Measurements from ENCODE around the gene SRC.

SRC gene

DNA sequence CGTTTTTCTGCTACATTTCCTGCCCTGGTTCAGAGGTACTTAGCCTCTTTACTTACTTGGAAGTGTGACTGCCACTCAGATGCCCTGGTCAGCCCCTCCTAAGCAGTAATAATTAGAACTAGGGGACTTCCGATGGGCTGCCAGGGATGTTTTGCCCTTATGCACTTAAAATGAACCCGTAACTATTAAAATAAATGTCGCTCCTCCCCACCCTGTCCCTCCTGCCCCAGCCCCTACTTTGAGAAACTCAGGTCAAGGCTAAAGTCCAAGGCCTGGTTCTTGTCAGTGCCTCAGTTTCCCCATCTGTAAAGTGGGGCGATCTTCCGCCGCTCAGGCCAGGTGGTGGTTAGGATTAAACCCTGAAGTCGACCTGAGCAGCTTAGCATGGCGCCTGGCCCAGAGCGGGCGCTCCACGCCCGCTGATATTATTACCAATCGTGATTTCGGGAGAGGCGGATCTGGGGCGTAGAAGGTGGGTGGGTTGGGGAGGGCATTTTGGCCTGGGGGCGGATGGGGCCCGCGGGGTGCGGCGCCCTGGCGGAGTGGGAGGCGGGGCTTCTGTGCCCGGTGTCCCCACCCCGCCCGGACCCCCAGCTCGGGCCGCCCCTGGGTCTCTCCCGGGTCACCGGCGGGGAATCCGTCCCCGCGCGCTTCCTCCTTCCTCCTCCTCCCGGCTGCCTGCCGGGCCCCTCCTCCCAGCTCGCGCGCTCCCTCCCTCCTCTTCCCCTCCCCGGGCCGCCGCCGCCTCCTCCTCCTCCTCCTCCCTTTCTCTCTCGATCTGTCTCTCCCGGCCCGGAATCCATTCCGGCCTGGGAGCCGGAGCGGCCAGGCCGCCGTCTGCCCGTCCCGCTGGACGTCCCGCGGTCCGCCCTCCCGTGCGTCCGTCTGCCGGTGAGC is at the start of gene SRC:
Gene SRC (plus strand): TSS at position 802 of the 897 bp plus-strand sequence. CDS start 38,014 bp downstream, outside the sequence.
- TF ChIP-seq ZNF274 (IDR thresholded peaks at IDR 0.05; ENCODE audit: low read depth, low read length) = no peak
- H3K4me3 ChIP-seq (ENCODE audit: low read length) = peak within 1 kb of the TSS; percentile 60

DNA sequence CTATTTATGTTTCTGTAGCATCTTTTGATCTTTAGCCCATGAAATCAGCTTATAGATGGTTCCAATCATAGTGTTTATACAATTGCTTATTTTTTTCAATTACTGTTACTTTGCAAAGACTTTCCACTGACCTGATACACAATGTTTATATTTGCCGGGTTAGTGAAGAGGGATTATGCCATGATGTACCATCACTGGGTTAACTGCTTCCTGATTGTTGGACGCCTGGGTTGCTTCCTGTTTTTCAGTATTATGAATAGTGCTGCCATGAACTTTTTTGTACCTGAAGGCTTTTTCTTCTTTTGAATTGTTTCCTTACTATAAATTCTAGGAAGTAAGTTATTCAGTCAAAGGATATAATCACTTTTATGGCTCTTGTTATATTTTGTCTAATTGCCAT is 49.6 kb upstream of the SRC start:
- no peak for TF ChIP-seq ZNF274 (IDR thresholded peaks at IDR 0.05; ENCODE audit: low read depth, low read length)
- no peak overlapping the region for H3K4me3 ChIP-seq (ENCODE audit: low read length)

DNA sequence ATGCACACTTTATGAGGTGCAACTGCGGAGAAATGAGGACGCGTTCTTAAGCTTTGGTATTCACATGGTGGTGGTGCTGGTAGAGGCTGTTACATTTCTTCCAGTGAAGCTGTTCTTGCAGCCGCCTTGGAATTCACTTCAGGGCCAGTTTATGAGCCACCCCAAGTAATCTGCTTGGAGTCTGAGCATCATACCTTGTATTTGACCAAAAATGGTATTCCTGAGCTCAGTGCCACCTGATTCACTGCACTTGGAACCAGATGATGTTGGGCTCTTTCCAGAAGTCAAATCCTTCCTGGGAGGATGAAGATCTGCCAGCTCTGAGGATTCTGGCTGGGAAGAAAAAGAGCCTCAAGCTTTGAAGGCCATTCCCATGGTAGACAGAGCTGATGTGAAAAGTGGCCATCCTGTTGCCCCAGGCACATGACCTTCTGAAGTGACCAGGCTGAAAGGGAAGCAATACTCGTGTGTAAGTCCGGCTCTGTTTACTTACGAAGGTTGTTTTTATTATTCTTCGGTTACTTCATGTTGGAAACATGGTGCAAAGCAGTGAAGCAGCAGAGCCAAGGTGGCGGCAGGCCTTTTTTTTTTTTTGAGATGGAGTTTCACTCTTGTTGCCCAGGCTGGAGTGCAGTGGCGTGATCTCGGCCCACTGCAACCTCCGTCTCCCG is 48.7 kb upstream of the SRC start:
- no peak for TF ChIP-seq ZNF274 (IDR thresholded peaks at IDR 0.05; ENCODE audit: low read depth, low read length)
- H3K4me3 ChIP-seq (ENCODE audit: low read length) = no peak overlapping the region

DNA sequence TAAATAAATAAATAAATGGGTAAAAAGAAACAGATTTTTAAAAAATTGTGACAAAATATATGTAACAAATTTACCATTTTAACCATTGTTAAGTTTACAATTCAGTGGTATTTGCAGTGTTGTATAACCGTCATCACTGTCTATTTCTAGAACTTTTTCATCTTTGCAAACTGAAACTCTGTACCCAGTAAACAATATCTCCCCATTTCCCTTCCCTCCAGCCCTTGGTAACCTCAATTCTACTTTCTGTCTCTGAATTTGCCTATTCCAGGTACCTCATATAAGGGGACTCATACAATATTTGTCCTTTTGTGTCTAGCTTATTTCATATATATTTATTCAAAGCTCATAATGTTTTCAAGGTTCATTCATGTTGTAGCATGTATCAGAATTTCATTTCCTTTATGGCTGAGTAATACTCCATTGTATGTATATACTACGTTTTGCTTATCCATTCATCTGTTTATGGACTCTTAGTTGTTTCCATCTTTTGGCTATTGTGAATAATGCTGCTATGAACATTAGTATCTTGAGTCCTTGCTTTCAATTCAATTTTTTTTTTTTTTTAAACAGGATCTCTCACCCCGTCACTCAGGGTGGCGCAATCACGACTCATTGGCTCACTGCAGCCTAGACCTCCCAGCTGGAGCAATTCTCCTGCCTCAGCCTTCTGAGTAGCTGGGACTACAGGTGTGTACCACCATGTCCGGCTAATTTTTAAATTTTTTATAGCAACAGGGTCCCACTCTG is 47.6 kb upstream of the SRC start:
- H3K4me3 ChIP-seq (ENCODE audit: low read length) = no peak overlapping the region
- TF ChIP-seq ZNF274 (IDR thresholded peaks at IDR 0.05; ENCODE audit: low read depth, low read length) = no peak

DNA sequence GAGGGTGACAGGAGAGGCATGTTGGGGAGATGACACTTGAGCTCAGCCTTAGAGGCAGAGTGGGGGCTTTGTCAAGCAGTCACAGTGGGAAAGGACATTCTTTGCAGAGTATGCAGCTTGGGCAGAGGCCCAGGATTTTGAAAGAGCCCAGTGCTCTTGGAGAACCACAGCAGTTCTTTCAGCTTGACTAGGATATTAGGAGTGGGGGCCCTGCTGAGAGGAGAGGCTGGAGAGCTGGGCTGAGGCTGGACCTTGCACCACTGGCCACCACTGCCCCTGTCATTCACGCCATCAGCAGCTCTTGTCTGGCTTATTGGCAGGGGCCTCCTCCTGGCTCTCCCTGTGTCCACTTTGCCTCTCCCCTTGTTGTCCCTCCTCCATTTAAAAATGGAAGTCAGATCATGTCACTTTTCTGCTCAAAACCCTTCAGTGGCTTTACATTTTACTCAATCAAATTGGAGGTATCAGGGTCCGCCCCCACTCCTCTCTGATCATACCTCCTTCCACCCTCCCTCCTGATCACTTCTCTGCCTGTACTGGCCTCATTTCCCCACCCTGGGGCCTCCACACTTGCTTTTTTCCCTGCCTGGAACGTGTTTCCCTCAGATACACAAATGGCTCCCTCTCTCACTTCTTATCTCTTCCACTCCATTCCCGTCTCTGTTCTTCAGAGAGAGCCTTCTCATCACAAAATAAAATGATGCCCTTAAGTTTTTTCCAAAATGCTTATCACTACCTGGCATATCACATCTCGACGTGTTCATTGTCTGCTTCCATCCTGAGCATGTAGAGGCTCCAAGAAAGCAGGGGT is 46.0 kb upstream of the SRC start:
- no peak for TF ChIP-seq ZNF274 (IDR thresholded peaks at IDR 0.05; ENCODE audit: low read depth, low read length)
- H3K4me3 ChIP-seq (ENCODE audit: low read length) = no peak overlapping the region

DNA sequence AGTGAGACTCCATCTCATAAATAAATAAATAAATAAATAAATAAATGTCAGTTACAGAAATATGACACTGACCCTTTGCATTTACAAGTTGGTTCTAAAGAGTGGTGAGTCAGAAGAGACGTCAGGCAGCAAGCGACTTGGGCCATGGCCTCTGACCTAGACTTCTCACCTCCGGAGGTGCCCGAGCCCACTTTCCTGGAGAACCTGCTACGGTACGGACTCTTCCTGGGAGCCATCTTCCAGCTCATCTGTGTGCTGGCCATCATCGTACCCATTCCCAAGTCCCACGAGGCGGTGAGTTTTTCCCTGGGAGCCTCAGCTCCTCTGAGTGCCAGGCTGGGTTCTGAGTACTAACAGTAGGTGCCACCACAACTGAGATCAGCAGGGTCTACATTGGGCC is 44.8 kb upstream of the SRC start:
- H3K4me3 ChIP-seq (ENCODE audit: low read length) = no peak overlapping the region
- no peak for TF ChIP-seq ZNF274 (IDR thresholded peaks at IDR 0.05; ENCODE audit: low read depth, low read length)

DNA sequence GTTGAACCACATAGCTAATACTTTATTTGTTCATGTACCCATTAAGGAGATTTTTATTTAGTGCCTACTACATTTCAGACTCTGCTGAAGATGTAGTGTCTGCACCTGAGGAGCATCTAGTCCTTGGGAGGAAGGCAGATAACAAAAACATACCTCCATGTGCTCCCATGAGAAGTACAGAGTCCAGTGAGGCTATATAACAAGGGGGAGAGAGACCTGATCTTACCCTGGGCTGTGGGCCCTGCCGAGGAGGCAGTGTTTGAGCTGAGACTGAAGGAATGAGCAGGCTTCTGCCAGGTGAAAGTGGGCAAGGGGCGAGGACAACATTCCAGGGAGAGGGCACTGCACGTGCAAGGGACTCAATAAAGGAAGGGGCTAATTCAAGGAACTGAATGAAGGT is 44.4 kb upstream of the SRC start:
- TF ChIP-seq ZNF274 (IDR thresholded peaks at IDR 0.05; ENCODE audit: low read depth, low read length) = no peak
- H3K4me3 ChIP-seq (ENCODE audit: low read length) = no peak overlapping the region

DNA sequence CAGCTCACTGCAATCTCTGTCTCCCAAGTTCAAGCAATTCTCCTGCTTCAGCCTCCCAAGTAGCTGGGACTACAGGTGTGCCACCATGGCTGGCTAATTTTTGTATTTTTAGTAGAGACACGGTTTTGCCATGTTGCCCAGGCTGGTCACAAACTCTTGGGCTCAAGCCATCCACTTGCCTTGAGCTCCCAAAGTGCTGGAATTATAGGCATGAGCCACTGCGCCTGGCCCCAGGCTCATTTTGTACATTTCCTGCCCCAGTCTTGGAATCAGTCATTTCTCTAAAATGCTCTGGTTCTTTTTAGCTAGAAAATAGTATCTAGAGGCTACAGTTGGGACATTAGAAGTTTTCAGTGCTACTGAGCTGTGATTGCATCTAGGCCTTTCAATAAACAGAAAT is 43.0 kb upstream of the SRC start:
- H3K4me3 ChIP-seq (ENCODE audit: low read length) = no peak overlapping the region
- no peak for TF ChIP-seq ZNF274 (IDR thresholded peaks at IDR 0.05; ENCODE audit: low read depth, low read length)

DNA sequence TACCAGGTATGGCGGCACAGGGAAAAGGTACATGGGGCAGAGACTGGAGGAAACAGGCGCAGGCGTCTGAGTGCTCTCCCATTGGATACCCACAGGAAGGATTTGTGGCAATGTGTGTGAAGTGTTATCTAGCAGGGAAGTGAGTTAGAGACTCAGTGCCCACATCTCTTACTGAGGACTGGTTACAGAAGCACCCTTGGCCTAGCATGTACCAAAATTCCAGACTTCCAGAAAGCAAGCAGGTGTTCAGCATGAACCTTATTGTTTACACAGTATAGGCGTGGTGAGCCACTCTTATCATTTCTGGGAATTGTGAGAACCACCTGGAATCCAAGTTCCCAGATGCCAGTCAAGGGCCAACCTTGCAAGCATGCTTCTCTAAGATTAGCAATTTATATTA is 42.3 kb upstream of the SRC start:
- H3K4me3 ChIP-seq (ENCODE audit: low read length) = no peak overlapping the region

DNA sequence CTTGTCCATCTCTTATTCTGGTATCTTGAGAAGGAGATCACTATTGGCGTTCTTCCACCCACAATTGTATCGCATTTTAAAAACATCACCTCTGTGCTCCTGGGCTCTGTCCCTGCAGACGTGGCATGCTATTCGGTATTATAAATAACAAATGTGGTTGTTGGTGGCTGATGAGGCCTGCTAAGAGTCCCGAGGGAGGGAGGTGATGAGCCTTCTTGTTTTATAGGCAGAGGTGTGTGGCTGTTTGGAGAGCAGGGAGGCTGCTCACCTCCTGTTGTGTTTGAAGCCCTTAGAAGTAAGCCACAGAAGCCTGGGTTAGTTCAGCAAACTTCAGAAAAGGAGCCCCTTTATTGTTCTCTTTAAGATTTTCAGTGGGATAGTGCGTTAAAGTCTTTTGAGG is 40.9 kb upstream of the SRC start:
- TF ChIP-seq ZNF274 (IDR thresholded peaks at IDR 0.05; ENCODE audit: low read depth, low read length) = no peak

More for the DNA sequence above, 42.3 kb upstream of the SRC start:
- TF ChIP-seq ZNF274 (IDR thresholded peaks at IDR 0.05; ENCODE audit: low read depth, low read length) = no peak

DNA sequence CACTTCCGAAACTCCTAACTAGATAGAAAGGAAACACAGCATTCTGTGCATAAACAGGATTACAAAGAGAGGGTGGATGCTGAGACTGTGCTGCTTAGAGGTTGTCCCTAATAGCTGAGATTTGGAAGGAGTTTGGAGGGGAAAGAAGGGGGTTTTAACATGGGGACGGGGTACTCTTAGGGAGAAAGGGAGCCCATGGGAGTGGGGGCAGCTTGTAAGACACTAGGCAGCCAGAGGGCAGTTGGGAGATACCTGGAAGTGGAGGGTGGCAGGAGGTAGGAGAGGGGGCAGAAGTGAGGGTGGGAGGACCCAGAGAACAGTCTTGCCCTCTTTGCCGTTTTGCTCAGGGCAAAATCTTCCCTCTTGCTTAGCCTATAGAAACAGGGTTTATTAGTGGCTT is 40.1 kb upstream of the SRC start:
- TF ChIP-seq ZNF274 (IDR thresholded peaks at IDR 0.05; ENCODE audit: low read depth, low read length) = no peak
- no peak overlapping the region for H3K4me3 ChIP-seq (ENCODE audit: low read length)

More for the DNA sequence above, 40.9 kb upstream of the SRC start:
- H3K4me3 ChIP-seq (ENCODE audit: low read length) = no peak overlapping the region

DNA sequence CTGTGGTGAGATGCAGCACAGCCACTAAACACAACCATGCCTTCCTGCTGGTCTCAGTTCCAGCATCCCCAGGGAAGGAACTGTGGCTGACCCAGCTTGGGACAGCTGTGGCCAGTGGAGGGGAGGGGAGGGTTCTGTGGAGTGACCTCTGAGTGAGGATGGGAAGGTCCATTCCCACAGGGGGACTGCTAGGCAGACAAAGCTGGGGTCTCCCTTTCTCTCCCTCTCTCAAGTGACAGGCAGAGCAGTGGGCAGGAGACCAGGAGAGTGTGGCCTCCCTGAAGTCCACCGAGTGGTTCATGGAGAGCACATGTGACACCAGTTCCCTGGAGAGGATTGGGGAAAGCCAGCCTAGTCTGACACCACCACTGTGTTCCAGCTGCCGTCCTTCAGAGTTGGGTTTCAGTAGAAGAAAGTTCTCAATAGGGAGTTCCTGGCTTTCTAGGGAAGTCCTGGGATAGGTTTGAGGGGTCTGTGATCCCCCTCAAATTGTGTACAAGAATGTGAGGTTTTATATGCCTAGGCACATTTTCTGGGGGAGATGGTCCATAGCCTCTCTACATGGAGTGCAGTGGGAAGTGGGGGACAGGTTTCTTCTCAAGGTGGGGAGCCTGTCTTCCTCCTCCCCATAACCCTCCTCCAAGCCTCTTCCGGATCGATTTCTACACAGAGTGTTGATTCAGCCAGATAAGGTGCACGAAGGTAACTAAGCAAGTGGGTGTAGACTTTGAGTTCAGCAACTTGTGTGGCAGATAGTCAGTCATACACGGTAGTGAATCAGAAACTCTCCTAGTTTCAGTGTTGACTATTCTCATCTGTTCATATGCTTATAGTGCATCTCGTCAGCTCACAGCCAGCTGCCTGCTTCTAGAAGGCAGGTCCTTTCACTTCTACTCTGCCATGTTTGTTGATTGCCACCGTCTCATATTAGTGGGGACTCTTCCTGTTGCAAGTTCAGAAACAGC is 37.6 kb upstream of the SRC start:
- no peak for TF ChIP-seq ZNF274 (IDR thresholded peaks at IDR 0.05; ENCODE audit: low read depth, low read length)
- H3K4me3 ChIP-seq (ENCODE audit: low read length) = no peak overlapping the region; the same call in 1 of the 2 replicates

DNA sequence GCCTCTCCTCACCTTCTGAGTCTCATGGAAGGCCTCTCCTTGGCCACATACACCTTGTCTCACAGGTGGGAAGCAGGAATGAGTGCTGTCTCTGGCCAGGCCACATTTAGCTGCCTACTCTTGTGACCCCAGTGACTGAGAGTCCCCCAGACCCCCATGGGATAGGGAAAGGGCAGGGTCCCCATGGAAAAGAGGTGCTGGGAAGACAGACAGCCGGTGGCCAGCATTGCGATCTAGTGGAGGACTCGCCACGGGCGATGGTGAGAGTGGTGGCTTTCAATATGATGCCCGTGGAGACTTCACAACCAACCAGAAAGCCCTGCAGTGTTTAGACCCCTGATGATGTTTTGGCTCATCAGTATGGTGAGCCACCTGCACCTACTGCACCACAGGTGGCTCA is 36.6 kb upstream of the SRC start:
- no peak overlapping the region; the same call in 1 of the 2 replicates for H3K4me3 ChIP-seq (ENCODE audit: low read length)
- TF ChIP-seq ZNF274 (IDR thresholded peaks at IDR 0.05; ENCODE audit: low read depth, low read length) = no peak
